Right hindlimb (tissue), 1 donor: Measurements from ENCODE around the gene ELK1.

Source experiments
- DNase-seq: peaks from one replicate; pipeline ENCODE4 v3.0.0-alpha.2; 2018

ELK1 gene

GRCh38 chrX:47644557-47645091 is 5.7 kb downstream of the ELK1 start:
- no peak for DNase-seq

- DNase-seq: no peak
These were observed 6.4 kb downstream of the ELK1 start for GRCh38 chrX:47643926-47644325.

DNA sequence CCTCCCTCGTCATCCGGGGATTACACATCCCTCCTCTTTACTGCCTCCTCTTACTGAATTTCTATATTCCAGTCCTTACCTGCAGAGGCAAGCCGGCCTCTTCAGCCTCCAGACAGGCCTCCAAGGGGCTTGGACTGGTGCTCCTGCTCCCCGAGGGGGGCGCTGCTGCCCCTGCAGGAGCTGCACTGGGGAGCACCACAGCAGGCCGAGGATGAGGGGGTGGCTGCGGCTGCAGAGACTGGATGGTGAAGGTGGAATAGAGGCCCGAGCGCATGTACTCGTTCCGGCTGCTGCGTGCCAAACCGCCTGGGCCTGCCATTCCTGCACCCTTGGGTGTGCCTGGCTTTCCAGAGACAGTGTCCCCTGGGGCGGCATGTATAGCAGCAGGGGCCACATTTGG is 11.5 kb downstream of the ELK1 start:
- DNase-seq: no peak

DNA sequence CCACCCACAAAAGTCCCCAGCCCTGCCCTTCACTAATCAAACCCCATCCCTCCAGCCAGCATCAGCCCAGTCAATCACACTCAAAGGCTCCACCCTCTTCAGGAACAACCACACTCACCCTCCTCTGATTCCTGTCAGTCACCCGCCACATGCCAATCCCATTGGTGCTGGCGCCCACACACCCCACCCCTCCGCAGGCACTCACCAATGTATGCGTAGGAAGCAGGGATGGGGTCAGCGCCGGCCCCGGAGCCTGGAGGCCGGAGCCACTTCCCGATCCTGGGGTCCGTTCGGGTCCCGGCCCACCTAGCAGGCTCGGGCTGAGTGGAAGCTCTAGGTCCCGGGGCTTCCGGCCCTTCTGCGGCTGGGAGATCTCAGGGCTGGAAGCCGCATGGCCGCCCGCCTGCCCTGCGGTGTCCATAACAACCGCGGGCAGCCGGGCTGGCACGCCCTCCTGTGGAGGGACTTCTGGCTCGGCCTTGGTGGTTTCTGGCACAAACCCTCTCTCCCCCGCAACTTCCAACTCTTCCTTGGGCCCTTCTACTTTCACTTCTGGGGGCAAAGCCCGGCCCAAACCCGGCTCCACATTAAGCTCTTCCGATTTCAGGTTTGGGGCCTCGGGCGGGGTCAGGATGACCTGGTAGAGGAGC is 12.7 kb downstream of the ELK1 start:
- DNase-seq: peak; percentile 39

DNA sequence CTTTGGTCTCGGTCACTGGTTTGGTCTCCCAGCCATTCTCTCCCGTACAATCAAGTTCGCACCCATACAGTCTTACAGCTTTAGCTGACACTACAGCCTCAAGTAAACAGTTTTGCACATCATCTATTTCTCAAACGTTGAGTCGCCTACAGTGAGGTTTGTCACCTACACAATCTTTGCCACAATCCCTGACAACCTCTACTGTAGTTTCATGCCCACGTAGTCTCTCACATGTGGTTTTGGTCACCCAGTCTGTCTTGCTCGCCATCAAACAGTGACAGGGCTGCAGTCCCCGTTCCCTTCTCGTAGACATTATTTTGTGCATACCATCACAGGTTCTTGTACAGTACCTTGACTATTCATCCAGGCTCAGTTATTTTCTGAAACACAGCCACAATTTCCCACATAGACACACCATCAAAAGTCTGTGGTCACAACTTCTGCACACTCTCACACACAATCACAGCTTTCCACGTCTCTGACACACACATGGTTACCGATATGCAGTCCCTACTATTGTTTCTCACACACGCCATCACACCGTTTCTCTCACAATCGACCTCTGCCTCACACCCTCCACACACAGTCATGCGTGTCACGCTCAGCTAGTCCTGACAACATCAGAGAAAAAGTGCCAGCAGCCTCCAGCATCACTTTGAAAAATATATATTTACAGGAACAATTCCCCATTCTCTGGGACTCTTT is 15.3 kb downstream of the ELK1 start:
- no peak for DNase-seq

DNA sequence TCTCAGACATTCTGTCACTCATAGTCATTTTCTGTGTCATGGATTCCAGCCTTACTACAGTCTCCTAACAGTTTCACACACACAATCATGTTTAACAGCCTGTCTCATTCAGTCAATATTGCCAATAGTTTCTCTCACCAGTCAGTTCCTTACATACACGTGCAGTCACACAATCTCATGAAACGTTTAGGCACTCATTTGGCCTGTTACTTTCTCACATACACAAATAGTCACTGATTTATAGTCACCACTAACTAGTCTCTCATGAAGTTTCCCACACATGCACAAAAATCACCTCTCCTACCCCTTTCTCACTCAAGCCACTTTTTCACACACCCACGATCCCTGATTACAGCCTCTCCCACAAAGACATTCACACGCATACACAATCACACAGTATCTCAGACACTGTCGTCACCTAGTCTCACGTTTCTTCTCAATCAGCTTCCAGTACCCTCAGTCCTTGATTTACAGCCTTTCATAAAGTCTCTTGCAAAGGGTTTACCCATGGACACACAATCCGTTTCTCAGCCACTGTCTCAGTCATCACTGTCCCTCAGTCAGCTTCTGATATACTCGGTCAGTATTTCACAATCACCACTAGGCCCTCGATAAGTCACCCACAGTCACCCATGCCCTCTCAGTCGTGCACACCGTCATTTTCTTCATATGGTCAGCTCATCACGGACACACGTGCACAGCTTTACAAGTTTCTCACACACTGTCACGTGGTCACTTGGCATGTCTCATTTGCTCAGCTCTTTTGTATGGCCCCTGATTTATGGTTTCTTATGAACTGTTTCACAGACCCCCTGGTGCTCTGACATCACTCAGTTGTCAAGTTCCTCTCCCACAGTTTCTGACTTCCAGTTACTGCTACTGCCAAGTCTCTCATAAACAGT is 16.4 kb downstream of the ELK1 start:
- DNase-seq: no peak

DNA sequence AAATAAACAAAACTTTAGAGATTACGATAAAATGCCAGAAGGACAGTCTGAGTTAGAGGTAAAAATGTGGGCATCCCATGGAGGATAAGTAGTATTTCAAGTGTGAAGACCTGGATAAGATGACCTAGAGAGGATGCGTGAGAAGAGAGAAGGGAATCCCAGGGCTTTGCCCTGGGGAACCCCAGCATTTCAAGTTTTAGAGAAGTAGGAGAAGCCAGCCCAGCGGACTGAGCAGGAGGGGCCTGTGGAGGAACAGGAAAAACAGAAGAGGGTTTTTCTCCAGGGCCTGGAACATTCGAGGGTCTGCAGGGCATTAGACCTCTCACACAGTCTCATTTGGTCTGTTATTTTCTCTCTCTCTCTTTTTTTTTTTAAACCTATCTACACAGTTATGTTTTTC is 17.7 kb downstream of the ELK1 start:
- no peak for DNase-seq

DNA sequence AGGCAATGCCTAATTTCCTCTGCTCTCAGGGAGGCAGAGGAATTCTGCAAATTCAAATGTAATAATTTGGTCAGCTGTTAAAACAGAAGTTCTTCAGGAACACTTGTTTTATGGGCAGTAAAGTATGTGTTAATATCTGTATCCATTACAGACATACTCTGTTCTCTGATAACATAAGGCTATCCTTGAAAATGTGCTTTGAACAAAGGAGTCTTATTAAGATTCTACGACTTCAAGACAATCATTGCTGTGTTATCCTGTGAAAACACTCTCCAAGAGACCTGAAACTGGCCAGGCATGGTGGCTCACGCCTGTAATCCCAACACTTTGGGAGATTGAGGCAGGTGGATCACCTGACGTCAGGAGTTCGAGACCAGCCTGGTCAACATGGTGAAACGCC is 18.7 kb downstream of the ELK1 start:
- no peak for DNase-seq

DNA sequence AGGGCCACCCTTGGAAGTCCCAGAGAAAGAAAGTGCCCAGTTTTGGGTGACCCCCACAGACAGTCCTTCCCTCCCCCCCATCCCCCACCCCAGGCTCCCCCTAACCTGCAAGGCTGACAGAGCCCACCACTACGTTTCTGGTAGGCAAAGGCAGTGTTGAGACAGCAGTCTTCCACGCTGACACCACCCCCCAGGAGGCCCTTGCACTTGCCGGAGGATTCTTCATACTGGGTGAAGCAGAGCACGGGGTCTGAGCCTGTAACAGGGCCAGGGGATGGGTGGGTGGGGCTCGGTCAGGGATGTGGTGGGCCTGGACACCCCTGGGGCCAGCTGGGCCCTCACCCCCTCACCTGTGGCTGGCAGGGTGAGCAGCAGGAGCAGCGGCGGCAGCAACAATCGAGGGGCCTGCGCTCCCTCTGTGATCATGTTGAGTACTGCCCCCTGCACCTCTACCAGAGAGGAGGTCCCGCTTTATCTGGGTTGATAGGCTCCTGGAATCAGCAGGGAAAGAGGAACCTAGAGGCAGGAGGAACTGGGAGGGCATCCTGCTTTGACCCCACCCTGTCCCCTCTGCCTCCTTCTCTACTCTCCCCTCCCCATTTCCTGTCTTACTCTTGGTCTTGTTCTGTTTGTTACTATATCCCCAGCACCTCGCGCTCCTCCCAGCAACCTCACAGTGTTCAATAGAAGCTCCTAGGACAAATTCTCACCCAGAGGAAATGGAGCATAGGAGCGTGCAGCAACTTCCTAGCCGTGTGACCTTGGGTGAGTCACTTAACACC is 20.8 kb downstream of the ELK1 start, which contains the start of gene CFP:
TSS of gene CFP (minus strand) at position 512 of the 782 bp plus-strand sequence. CDS start at position 426, 86 bp downstream.
- no peak for DNase-seq

DNA sequence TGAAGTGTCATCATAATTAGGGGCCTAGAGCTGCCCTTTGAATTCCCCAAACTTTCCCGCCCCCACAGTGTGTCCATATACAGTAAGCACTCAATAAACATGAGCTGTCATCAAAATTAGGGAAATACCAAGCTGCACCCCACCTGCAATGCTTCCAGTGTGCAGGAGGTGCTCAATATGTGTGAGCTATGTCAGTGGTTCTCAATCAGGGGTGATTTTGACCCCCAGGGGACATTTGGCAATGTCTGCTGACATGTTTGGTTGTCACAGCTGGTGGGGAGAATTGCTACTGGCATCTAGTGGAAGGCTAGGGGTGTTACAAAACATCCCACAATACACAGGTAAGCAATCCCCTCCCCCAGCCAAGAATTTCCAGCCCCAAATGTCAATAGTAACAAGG is 21.4 kb downstream of the ELK1 start:
- no peak for DNase-seq

DNA sequence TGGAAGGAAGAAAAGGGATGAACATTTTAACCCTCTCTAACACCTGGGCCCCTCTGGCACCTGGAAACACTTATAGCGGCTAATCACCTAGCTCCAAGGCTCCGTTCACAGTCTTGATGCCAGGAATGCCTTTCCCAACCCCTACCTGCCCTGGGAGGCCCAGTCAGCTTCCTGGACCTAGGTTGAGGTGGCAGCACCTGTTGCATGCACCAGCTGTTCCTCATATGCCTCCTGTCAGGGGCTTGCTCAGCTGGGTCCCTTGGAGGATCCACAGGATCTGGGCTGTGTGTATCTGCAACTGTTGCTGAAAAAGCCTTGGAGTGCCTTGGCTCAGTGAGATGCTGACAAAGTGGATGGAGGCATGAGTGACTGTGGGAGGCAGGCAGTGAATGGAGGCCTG is 25.0 kb downstream of the ELK1 start:
- DNase-seq: no peak

GRCh38 chrX:47623540-47624027 is 26.8 kb downstream of the ELK1 start:
- DNase-seq: peak; percentile 77

DNA sequence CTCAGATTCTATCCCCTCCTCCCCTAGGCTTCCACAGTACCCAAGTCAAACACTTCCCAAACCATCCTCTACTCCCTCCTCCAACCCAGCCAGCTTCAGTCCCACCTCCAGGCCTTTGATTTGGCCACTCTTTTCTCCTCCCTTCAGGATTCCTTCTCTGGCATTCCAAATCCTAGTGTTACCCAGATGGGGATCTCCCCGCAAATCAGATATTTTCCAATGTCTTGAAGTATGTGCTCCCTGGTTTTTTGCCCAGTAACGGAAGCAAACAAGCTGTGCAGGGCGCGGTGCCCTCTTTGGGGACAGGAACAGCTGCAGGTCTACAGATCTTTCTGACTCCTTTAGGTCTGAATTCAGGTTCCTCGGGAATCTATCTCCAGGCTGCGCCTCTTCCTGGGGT is 28.5 kb downstream of the ELK1 start:
- no peak for DNase-seq

- DNase-seq: no peak
These were observed 30.1 kb downstream of the ELK1 start for GRCh38 chrX:47620303-47620685.

- DNase-seq: peak; percentile 80
These were observed 30.7 kb downstream of the ELK1 start, which contains the start of gene SYN1 for GRCh38 chrX:47619486-47620302. Gene SYN1 (minus strand): TSS chrX:47619857. CDS start chrX:47619728, 129 bp downstream.

GRCh38 chrX:47618923-47619485 is 31.4 kb downstream of the ELK1 start:
- no peak for DNase-seq

- DNase-seq: no peak
These were observed 35.7 kb downstream of the ELK1 start for GRCh38 chrX:47614618-47615017.

DNA sequence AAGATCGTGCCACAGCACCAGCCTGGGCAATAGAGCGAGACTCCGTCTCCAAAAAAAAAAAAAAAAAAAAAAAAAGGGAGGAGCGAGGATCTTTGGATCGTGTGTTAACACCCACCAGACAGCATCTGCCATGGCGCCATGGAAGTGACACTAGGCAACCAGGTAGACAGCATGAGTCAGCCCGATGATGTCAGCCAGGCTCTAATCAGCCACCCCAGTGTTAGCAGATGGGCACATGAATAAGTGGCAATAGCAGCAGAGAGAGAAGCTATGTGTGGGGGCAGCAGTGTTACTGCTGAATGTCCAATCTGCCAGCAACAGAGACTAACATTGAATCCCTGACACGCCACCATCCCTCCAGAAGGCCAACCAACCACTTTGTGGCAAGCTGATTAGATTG is 37.3 kb downstream of the ELK1 start:
- no peak for DNase-seq

DNA sequence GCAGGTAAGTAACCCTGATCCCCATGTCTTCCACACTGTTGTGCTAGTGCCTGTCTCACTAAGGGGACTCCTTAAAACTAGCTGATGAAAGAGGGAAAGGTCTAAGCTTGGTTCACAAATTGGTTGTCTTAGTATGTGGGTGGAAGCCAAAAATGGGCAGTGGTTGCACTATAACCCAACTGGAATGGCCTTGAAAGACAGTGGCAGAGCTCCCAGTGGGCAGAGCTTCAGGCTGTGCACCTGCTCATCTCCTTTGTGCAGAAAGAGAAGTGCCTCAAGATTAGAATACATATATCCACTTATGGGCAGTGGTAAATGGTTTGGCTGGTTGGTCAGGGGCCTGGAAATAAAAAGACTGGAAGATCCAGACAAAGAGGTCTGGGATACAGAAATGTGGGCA is 37.9 kb downstream of the ELK1 start:
- DNase-seq: no peak

DNA sequence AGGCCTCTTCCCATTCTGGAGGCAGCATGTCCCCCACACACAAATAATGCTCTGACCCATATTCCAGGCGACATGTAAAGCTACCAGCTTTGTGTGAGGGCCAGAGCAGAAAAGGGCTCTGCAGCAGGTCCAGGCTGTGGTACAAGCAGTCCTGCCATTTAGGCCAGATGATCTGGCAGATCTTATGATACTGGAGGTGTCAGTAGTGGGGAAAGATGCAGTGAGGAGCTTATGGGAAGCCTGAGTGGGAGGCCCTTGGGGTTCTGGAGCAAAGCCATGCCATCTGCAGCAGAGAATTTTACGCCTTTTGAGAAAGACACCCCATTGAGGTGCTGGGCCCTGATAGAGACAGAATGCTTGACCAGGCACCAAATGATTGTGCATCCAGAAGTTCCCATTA is 38.4 kb downstream of the ELK1 start:
- no peak for DNase-seq

- no peak for DNase-seq
These were observed 38.9 kb downstream of the ELK1 start for GRCh38 chrX:47611489-47611888.
